HL-60 (cell line): ENCODE data around the gene LARP4B.

Experiments used
- CTCF ChIP-seq: IDR thresholded peaks from one replicate; pipeline ENCODE4 v1.5.1; 2011; ENCODE audit warnings: low read length, control low read depth, inconsistent platforms; ENCODE audit not compliant: insufficient read depth
- POLR2AphosphoS5 ChIP-seq: IDR thresholded peaks from 2 replicates; pipeline ENCODE4 v1.6.1; 2012; ENCODE audit warnings: low read depth
- REST ChIP-seq: IDR thresholded peaks from 2 replicates; pipeline ENCODE4 v1.6.1; 2012; ENCODE audit warnings: low read depth; ENCODE audit not compliant: insufficient replicate concordance

- TF ChIP-seq CTCF (no peak), REST (no peak), POLR2AphosphoS5 (no peak)
These were observed 13.5 kb downstream of the LARP4B start for GRCh38 chr10:917999-918398.
